ENCODE data around the gene TMEM247. TPM values are rescaled to one million over a fixed set of nuclear protein-coding genes. Genes with fewer than 3 reads are reported as not detected.

The TMEM247 gene
- total RNA-seq, 1 experiment from 2014 or later: not detected

DNA sequence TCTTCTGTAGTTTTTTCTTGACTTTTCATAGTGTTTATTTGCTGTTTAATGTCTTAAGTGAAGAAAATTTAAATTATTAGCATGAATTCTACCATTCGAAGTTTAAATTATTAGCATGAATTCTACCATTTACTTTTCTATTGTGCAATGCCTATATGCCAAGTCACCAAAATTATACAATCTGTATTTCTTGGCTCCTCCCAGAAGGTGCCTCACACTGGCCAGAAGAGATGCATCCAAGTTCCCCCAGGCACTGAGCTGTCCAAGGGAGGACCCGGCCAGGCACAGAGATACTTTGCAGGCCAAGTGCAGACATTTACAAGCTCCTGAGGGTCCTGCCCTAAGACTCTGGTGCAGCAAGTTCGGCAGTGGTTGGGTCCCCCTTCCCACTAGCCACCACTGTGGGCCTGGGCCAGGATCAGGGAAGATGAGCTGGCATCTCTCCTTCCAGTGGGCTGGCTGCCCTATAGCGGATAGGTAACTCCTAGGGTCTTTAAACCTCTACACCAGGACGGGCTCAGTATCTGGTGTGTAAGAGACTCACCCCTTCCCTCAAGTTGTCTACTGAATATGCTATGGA, 31.3 kb downstream of the TMEM247 start:
- Mint-ChIP-seq H3K9me3 (peaks cover 0 to 3% of the 10 kb centered on the region in 2 experiments; a peak in 3 of 5 replicates), H3K36me3 (ENCODE audit: insufficient read depth in 1 of 3, low read depth in 3 of 3) (no peaks in the 10 kb centered on the region), H3K27me3 (ENCODE audit: low read depth) (peaks cover 17% of the 10 kb centered on the region), H3K4me1 (peaks cover 10 to 14% of the 10 kb centered on the region in 2 experiments), H3K4me3 (no peak overlapping the region), H3K27ac (no peak overlapping the region)
- Histone ChIP-seq H3K9ac (ENCODE audit: extremely low read depth, insufficient read length, low read length) (no peak overlapping the region), H2AK5ac (ENCODE audit: insufficient read length, low read length) (no peak overlapping the region), H3K56ac (ENCODE audit: insufficient read length, low read depth, low read length) (no peak overlapping the region), H3K27me3 (ENCODE audit: insufficient read depth, low read length) (no peaks in the 10 kb centered on the region), H3T11ph (ENCODE audit: low read length) (no peak overlapping the region), H3K18ac (ENCODE audit: insufficient read length, low read depth, low read length) (no peak overlapping the region), H3K14ac (ENCODE audit: insufficient read depth, low read length) (no peak overlapping the region), H2BK15ac (ENCODE audit: low read depth, low read length) (no peak overlapping the region), H4K5ac (ENCODE audit: insufficient read length, low read depth, low read length) (no peak overlapping the region), H3K4me2 (ENCODE audit: insufficient read depth, insufficient read length, low read length) (no peak overlapping the region), H3K79me2 (ENCODE audit: insufficient read depth, low read length) (no peaks in the 10 kb centered on the region; the same call in 1 of the 2 replicates), H2BK120ac (ENCODE audit: low read depth, low read length, poor library complexity, severe bottlenecking) (no peak overlapping the region), H2BK5ac (ENCODE audit: insufficient read length, low read length) (no peak overlapping the region), H2AFZ (ENCODE audit: low read length) (no peak overlapping the region), H4K20me1 (ENCODE audit: control insufficient read depth, insufficient read depth, insufficient read length) (no peaks in the 10 kb centered on the region), H3K23me2 (ENCODE audit: insufficient read length, low read depth, low read length, poor library complexity, severe bottlenecking) (no peaks in the 10 kb centered on the region), H3K23ac (ENCODE audit: insufficient read length, low read depth, low read length) (no peak overlapping the region), H3K9me3 (ENCODE audit: control insufficient read depth, low read depth, low read length) (no peaks in the 10 kb centered on the region), H4K8ac (replicated peaks; ENCODE audit: insufficient read length, low read depth, low read length) (no peak overlapping the region), H4K91ac (ENCODE audit: insufficient read length, low read depth, low read length) (no peak overlapping the region), H2BK12ac (ENCODE audit: insufficient read length, low read depth, low read length) (no peak overlapping the region), H3K27ac (ENCODE audit: insufficient read length, low read depth, low read length) (no peak overlapping the region), H3K79me1 (ENCODE audit: insufficient read depth, low read depth, low read length, poor library complexity, severe bottlenecking) (no peaks in the 10 kb centered on the region), H3K4me1 (ENCODE audit: insufficient read depth, low read length) (peaks cover 3% of the 10 kb centered on the region; the same call in 1 of the 2 replicates), H2BK20ac (ENCODE audit: low read depth, low read length, poor library complexity, severe bottlenecking) (no peak overlapping the region), H3K4ac (ENCODE audit: low read depth, low read length) (no peak overlapping the region)
- no peak for DNase-seq
- TF ChIP-seq CTCF (conservative IDR thresholded peaks at IDR 0.05): no peak
- no CpG with 5 or more reads among the region's 5 CpGs for WGBS (ENCODE audit: extremely low coverage, insufficient read length, low lambda C conversion rate)

Data from H9 (cell line).